ENCODE results near the gene RNF26.

RNF26 gene

GRCh38 chr11:119298726-119299125 lies 35.6 kb upstream of the RNF26 start:
- no peak for TF ChIP-seq CTCF (IDR thresholded peaks at IDR 0.05)
- no peak for TF ChIP-seq ZFX (IDR thresholded peaks at IDR 0.05; ENCODE audit: borderline replicate concordance)
- no peak overlapping the region for H3K27ac ChIP-seq

DNA sequence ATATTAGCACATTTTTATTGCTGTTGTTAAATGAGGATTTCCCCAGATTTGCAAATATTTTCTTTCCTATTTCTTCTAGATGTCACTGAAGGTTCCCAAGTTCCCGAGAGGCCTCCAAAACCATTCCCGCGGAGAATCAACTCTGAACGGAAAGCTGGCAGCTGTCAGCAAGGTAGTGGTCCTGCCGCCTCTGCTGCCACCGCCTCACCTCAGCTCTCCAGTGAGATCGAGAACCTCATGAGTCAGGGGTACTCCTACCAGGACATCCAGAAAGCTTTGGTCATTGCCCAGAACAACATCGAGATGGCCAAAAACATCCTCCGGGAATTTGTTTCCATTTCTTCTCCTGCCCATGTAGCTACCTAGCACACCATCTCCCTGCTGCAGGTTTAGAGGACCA lies 34.9 kb upstream of the RNF26 start:
- TF ChIP-seq ZFX (IDR thresholded peaks at IDR 0.05; ENCODE audit: borderline replicate concordance) = no peak
- TF ChIP-seq CTCF (IDR thresholded peaks at IDR 0.05) = no peak
- no peak overlapping the region for H3K27ac ChIP-seq

DNA sequence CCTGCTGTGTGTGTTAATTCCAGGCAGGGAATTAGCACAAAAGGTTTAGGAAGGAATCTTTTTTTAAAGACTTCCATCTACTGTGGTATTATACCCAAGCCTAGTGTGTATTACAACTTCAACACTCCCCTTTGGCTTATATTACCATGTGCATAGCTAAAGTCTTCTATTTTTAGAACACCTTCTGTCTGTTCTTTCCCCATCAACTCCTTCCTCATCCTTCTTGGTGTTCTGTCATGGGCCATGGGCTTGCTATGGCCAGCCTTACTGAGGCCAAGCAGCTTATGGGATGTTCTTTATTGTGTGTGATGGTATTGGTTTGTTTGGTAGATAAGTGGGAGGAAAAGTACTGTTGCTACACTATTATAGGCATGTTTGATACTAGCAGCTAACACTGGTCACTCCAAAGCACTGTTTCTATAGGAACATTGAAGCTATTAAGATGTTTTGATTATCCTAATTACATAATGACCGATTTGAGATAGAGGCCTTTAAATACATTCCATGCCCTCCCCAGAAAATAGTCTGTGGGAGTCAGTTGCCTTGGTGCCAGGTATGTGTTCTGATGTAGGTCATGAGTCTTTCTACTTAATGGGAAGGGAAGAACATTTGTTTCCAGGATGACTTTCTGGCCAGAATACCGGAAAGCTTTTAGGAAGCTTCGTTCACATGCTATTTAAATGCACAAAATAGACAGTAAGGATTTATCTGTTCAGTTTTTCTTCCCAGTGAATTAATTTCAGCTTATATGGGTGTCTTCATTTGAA lies 33.9 kb upstream of the RNF26 start:
- TF ChIP-seq CTCF (IDR thresholded peaks at IDR 0.05) = no peak
- no peak for TF ChIP-seq ZFX (IDR thresholded peaks at IDR 0.05; ENCODE audit: borderline replicate concordance)
- no peak overlapping the region for H3K27ac ChIP-seq

- no peak overlapping the region for H3K27ac ChIP-seq
- no peak for TF ChIP-seq CTCF (IDR thresholded peaks at IDR 0.05)
- TF ChIP-seq ZFX (IDR thresholded peaks at IDR 0.05; ENCODE audit: borderline replicate concordance) = no peak
Measured at GRCh38 chr11:119303227-119303718, 31.1 kb upstream of the RNF26 start.

DNA sequence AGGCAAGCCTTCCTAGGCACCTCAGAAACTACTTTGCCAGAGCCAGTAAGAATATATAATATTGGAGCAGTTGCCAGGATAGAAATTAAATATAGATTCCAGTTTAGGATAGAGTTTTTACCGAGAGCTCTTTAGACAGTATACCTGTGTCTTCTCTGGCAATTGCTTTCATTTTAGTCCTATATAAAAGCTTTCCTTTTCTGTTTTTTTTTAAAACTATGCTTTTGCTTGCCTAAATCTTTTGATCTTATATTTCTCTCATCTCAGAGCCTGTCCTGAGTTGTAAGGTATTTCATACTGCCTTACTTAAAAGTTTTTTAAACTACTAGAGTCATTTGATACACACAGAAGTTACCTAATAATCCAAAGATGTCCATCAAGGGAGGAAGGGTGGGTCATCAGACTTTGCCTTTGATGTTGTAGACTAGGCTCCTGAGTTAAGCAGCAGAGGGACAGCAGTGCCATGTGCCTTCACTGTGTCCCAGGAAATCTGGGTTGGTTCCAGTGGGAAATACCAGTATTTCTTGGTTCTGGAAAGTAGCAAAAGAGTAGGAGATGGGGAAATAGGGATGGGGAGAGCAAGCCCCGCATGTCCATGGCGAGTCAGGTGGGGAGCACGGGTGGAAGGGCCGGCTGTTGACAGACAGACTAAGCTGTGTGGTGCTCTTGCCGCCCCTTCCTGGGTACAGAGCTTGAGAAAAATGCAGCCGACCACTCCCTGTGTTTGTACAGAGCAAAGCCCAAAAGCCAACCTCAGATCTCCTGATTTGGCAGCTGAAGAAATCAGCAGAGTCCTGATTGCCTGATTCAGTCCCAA lies 28.6 kb upstream of the RNF26 start:
- H3K27ac ChIP-seq = no peak overlapping the region
- TF ChIP-seq ZFX (IDR thresholded peaks at IDR 0.05; ENCODE audit: borderline replicate concordance) (no peak), CTCF (IDR thresholded peaks at IDR 0.05) (no peak)

- no peak for TF ChIP-seq ZFX (IDR thresholded peaks at IDR 0.05; ENCODE audit: borderline replicate concordance)
- no peak for TF ChIP-seq CTCF (IDR thresholded peaks at IDR 0.05)
- no peak overlapping the region for H3K27ac ChIP-seq
Measured at GRCh38 chr11:119306373-119306890, 27.9 kb upstream of the RNF26 start.
